ENCODE data around the gene TRERF1.

DNA sequence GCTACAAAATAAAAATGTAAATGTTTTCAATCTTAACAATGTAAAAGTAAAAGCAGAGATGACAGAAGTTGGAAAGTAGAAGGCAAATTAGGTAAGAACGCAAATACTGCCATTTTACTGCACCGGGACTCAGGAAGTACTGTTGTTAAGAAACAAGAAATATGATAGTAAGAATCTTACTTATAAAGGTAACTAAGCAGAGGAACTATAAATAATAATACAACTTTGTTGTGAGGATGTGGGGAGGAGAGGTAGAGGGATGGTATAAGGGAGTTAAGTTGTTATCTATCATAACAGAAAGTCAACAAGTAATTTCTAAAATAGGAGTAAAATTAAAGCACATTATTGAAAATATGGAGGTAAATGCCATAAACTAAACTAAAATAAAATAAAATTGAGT, 129.8 kb downstream of the TRERF1 start:
- TF ChIP-seq EZH2 (IDR thresholded peaks at IDR 0.05; ENCODE audit: low read depth) = no peak
- TF ChIP-seq, protein P1, sequence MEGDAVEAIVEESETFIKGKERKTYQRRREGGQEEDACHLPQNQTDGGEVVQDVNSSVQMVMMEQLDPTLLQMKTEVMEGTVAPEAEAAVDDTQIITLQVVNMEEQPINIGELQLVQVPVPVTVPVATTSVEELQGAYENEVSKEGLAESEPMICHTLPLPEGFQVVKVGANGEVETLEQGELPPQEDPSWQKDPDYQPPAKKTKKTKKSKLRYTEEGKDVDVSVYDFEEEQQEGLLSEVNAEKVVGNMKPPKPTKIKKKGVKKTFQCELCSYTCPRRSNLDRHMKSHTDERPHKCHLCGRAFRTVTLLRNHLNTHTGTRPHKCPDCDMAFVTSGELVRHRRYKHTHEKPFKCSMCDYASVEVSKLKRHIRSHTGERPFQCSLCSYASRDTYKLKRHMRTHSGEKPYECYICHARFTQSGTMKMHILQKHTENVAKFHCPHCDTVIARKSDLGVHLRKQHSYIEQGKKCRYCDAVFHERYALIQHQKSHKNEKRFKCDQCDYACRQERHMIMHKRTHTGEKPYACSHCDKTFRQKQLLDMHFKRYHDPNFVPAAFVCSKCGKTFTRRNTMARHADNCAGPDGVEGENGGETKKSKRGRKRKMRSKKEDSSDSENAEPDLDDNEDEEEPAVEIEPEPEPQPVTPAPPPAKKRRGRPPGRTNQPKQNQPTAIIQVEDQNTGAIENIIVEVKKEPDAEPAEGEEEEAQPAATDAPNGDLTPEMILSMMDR (conservative IDR thresholded peaks at IDR 0.05) = no peak
